HEK293 (cell line): ENCODE results near the gene HPS4.

Experiments used
- CTCF ChIA-PET: fragments of 350-600 bp; formaldehyde crosslinking; extraction: SDS; loops from one replicate; lab custom pipeline; 2021; ENCODE audit warnings: antibody characterized with exemption; lab: Yijun Ruan, JAX
- POLR2A ChIA-PET: fragments of 300-600 bp; formaldehyde crosslinking; extraction: SDS; loops from one replicate; lab custom pipeline; 2020; ENCODE audit warnings: antibody characterized with exemption, inconsistent platforms; lab: Yijun Ruan, JAX
- H3K27ac ChIP-seq: fragments of 200-500 bp; sonication (Bioruptor generic); 2 replicates; pipeline ENCODE4 v1.5.1; 2014; ENCODE audit warnings: low read depth, low read length, control low read depth, inconsistent platforms; ENCODE audit errors: extremely low read depth
- H3K36me3 ChIP-seq, 2 experiments: fragments of 200-500 bp in 1 of 2; sonication (Bioruptor generic) in 1 of 2; 1 replicate in 1 of 2; 2 replicates in 1 of 2; pipeline ENCODE4 v1.5.1; 2014 to 2017; ENCODE audit warnings: inconsistent platforms in 2 of 2, low read length in 2 of 2; ENCODE audit not compliant: control insufficient read depth in 2 of 2, insufficient read depth in 1 of 2
- H3K4me1 ChIP-seq: fragments of 200-500 bp; sonication (Bioruptor generic); 2 replicates; pipeline ENCODE4 v1.5.1; 2014; ENCODE audit warnings: mild to moderate bottlenecking, low read length, inconsistent platforms; ENCODE audit not compliant: control insufficient read depth, insufficient read depth
- H3K4me3 ChIP-seq: 2 replicates; pipeline ENCODE4 v1.5.1; 2011; ENCODE audit warnings: low read depth, mild to moderate bottlenecking, control low read depth, low read length, moderate library complexity
- H3K9me3 ChIP-seq: fragments of 200-500 bp; sonication (Bioruptor generic); 2 replicates; pipeline ENCODE4 v1.5.1; 2014; ENCODE audit warnings: low read depth, low read length, inconsistent platforms; ENCODE audit not compliant: control insufficient read depth, insufficient read depth
- FEZF1 ChIP-seq: fragments of 450-650 bp; formaldehyde crosslinking; IDR thresholded peaks from 2 replicates; pipeline ENCODE4 v1.5.1; 2016; ENCODE audit warnings: missing biosample characterization, missing genetic modification characterization
- HOXA7 ChIP-seq: sonication (generic); formaldehyde crosslinking; IDR thresholded peaks from 2 replicates; pipeline ENCODE4 v1.8.1; 2022; ENCODE audit warnings: missing genetic modification reagents, borderline replicate concordance
- KLF16 ChIP-seq: fragments of 450-650 bp; formaldehyde crosslinking; IDR thresholded peaks from 2 replicates; pipeline ENCODE4 v1.5.1; 2017; ENCODE audit warnings: missing biosample characterization, missing genetic modification characterization
- KLF9 ChIP-seq: fragments of 450-650 bp; formaldehyde crosslinking; IDR thresholded peaks from 2 replicates; pipeline ENCODE4 v1.5.1; 2016; ENCODE audit warnings: missing biosample characterization, missing genetic modification characterization, low read depth
- SP3 ChIP-seq: fragments of 450-650 bp; formaldehyde crosslinking; IDR thresholded peaks from 2 replicates; pipeline ENCODE4 v1.5.1; 2016; ENCODE audit warnings: missing biosample characterization, missing genetic modification characterization
- ZBTB1 ChIP-seq: fragments of 450-650 bp; formaldehyde crosslinking; IDR thresholded peaks from 2 replicates; pipeline ENCODE4 v1.5.1; 2016; ENCODE audit warnings: missing biosample characterization, missing genetic modification characterization
- ZNF146 ChIP-seq: fragments of 450-650 bp; formaldehyde crosslinking; IDR thresholded peaks from 2 replicates; pipeline ENCODE4 v1.5.1; 2016; ENCODE audit warnings: missing biosample characterization, missing genetic modification characterization
- ZNF266 ChIP-seq: fragments of 450-650 bp; formaldehyde crosslinking; IDR thresholded peaks from 2 replicates; pipeline ENCODE4 v1.5.1; 2016; ENCODE audit warnings: missing biosample characterization, missing genetic modification characterization, low read depth
- ZNF274 ChIP-seq, 2 experiments: fragments of 200-500 bp in 1 of 2; fragments of 450-650 bp in 1 of 2; sonication (Bioruptor generic) in 1 of 2; formaldehyde crosslinking in 1 of 2; IDR thresholded peaks; 2 replicates each; pipeline versions ENCODE4 v1.5.1 to v1.6.1; 2014 to 2016; ENCODE audit warnings: borderline replicate concordance in 1 of 2, inconsistent platforms in 1 of 2, low read length in 1 of 2, missing biosample characterization in 1 of 2, missing genetic modification characterization in 1 of 2
- ZNF354C ChIP-seq: fragments of 450-650 bp; formaldehyde crosslinking; IDR thresholded peaks from 2 replicates; pipeline ENCODE4 v1.5.1; 2016; ENCODE audit warnings: missing biosample characterization, missing genetic modification characterization, low read depth, borderline replicate concordance
- ZNF391 ChIP-seq: fragments of 450-650 bp; formaldehyde crosslinking; IDR thresholded peaks from 2 replicates; pipeline ENCODE4 v1.5.1; 2016; ENCODE audit warnings: low read depth, missing biosample characterization, missing genetic modification characterization, borderline replicate concordance
- ZNF426 ChIP-seq: fragments of 450-650 bp; formaldehyde crosslinking; IDR thresholded peaks from 2 replicates; pipeline ENCODE4 v1.5.1; 2017; ENCODE audit warnings: missing biosample characterization, missing genetic modification characterization, mild to moderate bottlenecking, inconsistent platforms, moderate library complexity
- ZNF514 ChIP-seq: fragments of 450-650 bp; formaldehyde crosslinking; IDR thresholded peaks from 2 replicates; pipeline ENCODE4 v1.5.1; 2016; ENCODE audit warnings: missing biosample characterization, missing genetic modification characterization
- ZNF544 ChIP-seq: fragments of 450-650 bp; formaldehyde crosslinking; IDR thresholded peaks from 2 replicates; pipeline ENCODE4 v1.5.0; 2017; ENCODE audit warnings: missing biosample characterization, missing genetic modification characterization
- ZNF658 ChIP-seq: fragments of 450-650 bp; formaldehyde crosslinking; IDR thresholded peaks from 2 replicates; pipeline ENCODE4; 2016; ENCODE audit warnings: missing biosample characterization, missing genetic modification characterization
- TF ChIP-seq, protein P1 (sequence below): fragments of 450-650 bp; formaldehyde crosslinking; IDR thresholded peaks from 2 replicates; pipeline ENCODE4 v1.5.1; 2016; ENCODE audit warnings: missing biosample characterization, missing genetic modification characterization, borderline replicate concordance
- TF ChIP-seq, protein P2 (sequence below): fragments of 450-650 bp; formaldehyde crosslinking; IDR thresholded peaks from 2 replicates; pipeline ENCODE4 v1.5.1; 2016; ENCODE audit warnings: missing biosample characterization, missing genetic modification characterization, borderline replicate concordance
- TF ChIP-seq, protein P3 (sequence below): fragments of 450-650 bp; formaldehyde crosslinking; IDR thresholded peaks from 2 replicates; pipeline ENCODE4 v1.5.1; 2016; ENCODE audit warnings: missing biosample characterization, missing genetic modification characterization
- TF ChIP-seq, protein P4 (sequence below): fragments of 450-650 bp; formaldehyde crosslinking; IDR thresholded peaks from 2 replicates; pipeline ENCODE4 v1.5.1; 2016; ENCODE audit warnings: missing biosample characterization, missing genetic modification characterization
- TF ChIP-seq, protein P5 (sequence below): fragments of 450-650 bp; formaldehyde crosslinking; IDR thresholded peaks from 2 replicates; pipeline ENCODE4 v1.5.1; 2016; ENCODE audit warnings: missing biosample characterization, missing genetic modification characterization

HPS4 gene

DNA sequence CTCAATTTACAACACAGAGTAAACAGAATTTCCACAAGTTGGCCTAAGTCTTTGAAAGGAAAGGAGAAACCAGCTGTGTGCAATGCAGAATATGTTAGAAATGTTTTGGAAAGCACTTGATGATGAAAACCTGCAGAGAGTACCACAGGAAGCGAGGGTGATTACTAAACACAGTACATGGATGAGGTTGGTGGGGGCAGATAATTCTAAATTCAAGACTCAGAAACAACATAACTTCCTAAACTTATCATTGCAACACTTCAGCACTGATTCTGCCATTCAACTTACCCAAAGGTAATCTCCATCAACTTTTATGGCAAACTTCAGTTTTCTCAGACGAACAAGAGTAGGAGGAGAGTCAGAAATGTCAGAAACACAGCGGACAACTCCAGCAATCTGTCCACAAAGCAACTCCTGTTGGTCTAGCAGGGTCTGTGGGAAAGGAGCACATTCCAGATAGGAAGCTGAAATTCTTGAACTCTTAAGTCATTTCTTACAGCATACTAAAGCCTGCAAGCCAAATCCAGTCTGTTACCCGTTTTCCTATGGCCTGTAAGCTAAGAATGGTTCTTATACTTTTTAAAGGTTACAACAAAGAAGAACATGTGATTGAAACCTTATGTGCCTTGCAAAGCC, 6.8 kb downstream of the HPS4 start:
- no peak overlapping the region for H3K4me3 ChIP-seq
- CTCF ChIA-PET: interaction anchor here (0.6 to 8.1 kb wide), 2 partner anchors 16 to 63 kb away, joined by 3 to 47 read pairs; no protein-coding TSS in a partner anchor
- peaks cover 38 to 78% of the 10 kb centered on the region in 2 experiments for H3K36me3 ChIP-seq
- no peak for TF ChIP-seq ZNF391 (tag by site-specific recombination)
- TF ChIP-seq ZNF658 (tag by site-specific recombination): no peak
- no peak for TF ChIP-seq KLF9
- TF ChIP-seq ZNF426 (tag by site-specific recombination): no peak
- TF ChIP-seq, protein P1, sequence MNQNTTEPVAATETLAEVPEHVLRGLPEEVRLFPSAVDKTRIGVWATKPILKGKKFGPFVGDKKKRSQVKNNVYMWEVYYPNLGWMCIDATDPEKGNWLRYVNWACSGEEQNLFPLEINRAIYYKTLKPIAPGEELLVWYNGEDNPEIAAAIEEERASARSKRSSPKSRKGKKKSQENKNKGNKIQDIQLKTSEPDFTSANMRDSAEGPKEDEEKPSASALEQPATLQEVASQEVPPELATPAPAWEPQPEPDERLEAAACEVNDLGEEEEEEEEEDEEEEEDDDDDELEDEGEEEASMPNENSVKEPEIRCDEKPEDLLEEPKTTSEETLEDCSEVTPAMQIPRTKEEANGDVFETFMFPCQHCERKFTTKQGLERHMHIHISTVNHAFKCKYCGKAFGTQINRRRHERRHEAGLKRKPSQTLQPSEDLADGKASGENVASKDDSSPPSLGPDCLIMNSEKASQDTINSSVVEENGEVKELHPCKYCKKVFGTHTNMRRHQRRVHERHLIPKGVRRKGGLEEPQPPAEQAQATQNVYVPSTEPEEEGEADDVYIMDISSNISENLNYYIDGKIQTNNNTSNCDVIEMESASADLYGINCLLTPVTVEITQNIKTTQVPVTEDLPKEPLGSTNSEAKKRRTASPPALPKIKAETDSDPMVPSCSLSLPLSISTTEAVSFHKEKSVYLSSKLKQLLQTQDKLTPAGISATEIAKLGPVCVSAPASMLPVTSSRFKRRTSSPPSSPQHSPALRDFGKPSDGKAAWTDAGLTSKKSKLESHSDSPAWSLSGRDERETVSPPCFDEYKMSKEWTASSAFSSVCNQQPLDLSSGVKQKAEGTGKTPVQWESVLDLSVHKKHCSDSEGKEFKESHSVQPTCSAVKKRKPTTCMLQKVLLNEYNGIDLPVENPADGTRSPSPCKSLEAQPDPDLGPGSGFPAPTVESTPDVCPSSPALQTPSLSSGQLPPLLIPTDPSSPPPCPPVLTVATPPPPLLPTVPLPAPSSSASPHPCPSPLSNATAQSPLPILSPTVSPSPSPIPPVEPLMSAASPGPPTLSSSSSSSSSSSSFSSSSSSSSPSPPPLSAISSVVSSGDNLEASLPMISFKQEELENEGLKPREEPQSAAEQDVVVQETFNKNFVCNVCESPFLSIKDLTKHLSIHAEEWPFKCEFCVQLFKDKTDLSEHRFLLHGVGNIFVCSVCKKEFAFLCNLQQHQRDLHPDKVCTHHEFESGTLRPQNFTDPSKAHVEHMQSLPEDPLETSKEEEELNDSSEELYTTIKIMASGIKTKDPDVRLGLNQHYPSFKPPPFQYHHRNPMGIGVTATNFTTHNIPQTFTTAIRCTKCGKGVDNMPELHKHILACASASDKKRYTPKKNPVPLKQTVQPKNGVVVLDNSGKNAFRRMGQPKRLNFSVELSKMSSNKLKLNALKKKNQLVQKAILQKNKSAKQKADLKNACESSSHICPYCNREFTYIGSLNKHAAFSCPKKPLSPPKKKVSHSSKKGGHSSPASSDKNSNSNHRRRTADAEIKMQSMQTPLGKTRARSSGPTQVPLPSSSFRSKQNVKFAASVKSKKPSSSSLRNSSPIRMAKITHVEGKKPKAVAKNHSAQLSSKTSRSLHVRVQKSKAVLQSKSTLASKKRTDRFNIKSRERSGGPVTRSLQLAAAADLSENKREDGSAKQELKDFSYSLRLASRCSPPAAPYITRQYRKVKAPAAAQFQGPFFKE (tag by site-specific recombination): no peak
- no peak for TF ChIP-seq KLF16
- TF ChIP-seq, protein P2, sequence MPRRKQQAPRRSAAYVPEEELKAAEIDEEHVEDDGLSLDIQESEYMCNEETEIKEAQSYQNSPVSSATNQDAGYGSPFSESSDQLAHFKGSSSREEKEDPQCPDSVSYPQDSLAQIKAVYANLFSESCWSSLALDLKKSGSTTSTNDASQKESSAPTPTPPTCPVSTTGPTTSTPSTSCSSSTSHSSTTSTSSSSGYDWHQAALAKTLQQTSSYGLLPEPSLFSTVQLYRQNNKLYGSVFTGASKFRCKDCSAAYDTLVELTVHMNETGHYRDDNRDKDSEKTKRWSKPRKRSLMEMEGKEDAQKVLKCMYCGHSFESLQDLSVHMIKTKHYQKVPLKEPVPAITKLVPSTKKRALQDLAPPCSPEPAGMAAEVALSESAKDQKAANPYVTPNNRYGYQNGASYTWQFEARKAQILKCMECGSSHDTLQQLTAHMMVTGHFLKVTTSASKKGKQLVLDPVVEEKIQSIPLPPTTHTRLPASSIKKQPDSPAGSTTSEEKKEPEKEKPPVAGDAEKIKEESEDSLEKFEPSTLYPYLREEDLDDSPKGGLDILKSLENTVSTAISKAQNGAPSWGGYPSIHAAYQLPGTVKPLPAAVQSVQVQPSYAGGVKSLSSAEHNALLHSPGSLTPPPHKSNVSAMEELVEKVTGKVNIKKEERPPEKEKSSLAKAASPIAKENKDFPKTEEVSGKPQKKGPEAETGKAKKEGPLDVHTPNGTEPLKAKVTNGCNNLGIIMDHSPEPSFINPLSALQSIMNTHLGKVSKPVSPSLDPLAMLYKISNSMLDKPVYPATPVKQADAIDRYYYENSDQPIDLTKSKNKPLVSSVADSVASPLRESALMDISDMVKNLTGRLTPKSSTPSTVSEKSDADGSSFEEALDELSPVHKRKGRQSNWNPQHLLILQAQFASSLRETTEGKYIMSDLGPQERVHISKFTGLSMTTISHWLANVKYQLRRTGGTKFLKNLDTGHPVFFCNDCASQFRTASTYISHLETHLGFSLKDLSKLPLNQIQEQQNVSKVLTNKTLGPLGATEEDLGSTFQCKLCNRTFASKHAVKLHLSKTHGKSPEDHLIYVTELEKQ (tag by site-specific recombination): no peak
- TF ChIP-seq ZNF354C (tag by site-specific recombination): no peak
- TF ChIP-seq SP3: no peak
- no peak for TF ChIP-seq ZNF266
- no peak for TF ChIP-seq HOXA7 (CRISPR knock-in tag)
- TF ChIP-seq ZNF274 (IDR thresholded peaks at IDR 0.05; ENCODE audit: low read length): no peak
- no peak for TF ChIP-seq ZNF274 (tag by site-specific recombination; IDR thresholded peaks at IDR 0.05; ENCODE audit: borderline replicate concordance)
- TF ChIP-seq, all 188 proteins: peak for 0
- POLR2A ChIA-PET: no interaction called here
- H3K27ac ChIP-seq: no peak overlapping the region
- no peaks in the 10 kb centered on the region for H3K9me3 ChIP-seq
- H3K4me1 ChIP-seq: no peaks in the 10 kb centered on the region

DNA sequence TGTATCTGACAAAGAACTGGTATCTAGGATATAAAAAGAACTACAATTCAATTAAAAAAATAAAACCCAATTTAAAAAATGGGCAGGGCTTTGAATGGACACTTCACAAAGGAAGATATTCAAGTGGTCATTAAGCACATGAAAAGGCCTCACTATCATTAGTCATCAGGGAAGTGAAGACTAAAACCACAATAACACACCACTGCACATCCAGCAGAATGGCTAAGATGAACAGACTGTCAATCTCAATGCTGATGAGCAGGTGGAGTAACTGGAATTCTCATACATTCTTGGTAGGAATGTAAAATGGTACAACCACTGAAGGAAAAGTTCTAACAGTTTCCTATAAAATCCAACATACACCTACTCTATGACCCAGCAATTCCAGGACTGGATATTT, 8.9 kb downstream of the HPS4 start:
- no peak overlapping the region for H3K4me3 ChIP-seq
- H3K27ac ChIP-seq: no peak overlapping the region
- H3K36me3 ChIP-seq: peaks cover 38 to 86% of the 10 kb centered on the region in 2 experiments
- no peaks in the 10 kb centered on the region for H3K4me1 ChIP-seq
- no peaks in the 10 kb centered on the region for H3K9me3 ChIP-seq
- POLR2A ChIA-PET: interaction anchor here (2.7 kb wide), 1 partner anchor 9 kb away, joined by 12 read pairs; the partner anchor contains the start of genes HPS4 and SRRD
- CTCF ChIA-PET: interaction anchor here (1.0 to 1.4 kb wide), 3 partner anchors 8 to 26 kb away, joined by 3 to 5 read pairs (median 5); no protein-coding TSS in a partner anchor
- TF ChIP-seq ZNF544 (tag by site-specific recombination): no peak
- no peak for TF ChIP-seq ZBTB1 (tag by site-specific recombination)
- TF ChIP-seq, protein P3, sequence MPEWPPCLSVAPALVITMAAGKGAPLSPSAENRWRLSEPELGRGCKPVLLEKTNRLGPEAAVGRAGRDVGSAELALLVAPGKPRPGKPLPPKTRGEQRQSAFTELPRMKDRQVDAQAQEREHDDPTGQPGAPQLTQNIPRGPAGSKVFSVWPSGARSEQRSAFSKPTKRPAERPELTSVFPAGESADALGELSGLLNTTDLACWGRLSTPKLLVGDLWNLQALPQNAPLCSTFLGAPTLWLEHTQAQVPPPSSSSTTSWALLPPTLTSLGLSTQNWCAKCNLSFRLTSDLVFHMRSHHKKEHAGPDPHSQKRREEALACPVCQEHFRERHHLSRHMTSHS (tag by site-specific recombination): no peak
- TF ChIP-seq ZNF514: no peak
- no peak for TF ChIP-seq FEZF1 (tag by site-specific recombination)
- TF ChIP-seq, protein P4, sequence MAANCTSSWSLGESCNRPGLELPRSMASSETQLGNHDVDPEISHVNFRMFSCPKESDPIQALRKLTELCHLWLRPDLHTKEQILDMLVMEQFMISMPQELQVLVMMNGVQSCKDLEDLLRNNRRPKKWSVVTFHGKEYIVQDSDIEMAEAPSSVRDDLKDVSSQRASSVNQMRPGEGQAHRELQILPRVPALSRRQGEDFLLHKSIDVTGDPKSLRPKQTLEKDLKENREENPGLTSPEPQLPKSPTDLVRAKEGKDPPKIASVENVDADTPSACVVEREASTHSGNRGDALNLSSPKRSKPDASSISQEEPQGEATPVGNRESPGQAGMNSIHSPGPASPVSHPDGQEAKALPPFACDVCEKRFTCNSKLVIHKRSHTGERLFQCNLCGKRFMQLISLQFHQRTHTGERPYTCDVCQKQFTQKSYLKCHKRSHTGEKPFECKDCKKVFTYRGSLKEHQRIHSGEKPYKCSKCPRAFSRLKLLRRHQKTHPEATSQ (tag by site-specific recombination): no peak
- no peak for TF ChIP-seq ZNF146 (tag by site-specific recombination)
- TF ChIP-seq, protein P5, sequence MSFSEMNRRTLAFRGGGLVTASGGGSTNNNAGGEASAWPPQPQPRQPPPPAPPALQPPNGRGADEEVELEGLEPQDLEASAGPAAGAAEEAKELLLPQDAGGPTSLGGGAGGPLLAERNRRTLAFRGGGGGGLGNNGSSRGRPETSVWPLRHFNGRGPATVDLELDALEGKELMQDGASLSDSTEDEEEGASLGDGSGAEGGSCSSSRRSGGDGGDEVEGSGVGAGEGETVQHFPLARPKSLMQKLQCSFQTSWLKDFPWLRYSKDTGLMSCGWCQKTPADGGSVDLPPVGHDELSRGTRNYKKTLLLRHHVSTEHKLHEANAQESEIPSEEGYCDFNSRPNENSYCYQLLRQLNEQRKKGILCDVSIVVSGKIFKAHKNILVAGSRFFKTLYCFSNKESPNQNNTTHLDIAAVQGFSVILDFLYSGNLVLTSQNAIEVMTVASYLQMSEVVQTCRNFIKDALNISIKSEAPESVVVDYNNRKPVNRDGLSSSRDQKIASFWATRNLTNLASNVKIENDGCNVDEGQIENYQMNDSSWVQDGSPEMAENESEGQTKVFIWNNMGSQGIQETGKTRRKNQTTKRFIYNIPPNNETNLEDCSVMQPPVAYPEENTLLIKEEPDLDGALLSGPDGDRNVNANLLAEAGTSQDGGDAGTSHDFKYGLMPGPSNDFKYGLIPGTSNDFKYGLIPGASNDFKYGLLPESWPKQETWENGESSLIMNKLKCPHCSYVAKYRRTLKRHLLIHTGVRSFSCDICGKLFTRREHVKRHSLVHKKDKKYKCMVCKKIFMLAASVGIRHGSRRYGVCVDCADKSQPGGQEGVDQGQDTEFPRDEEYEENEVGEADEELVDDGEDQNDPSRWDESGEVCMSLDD (tag by site-specific recombination): no peak
